WTC11 (cell line): ENCODE measurements around the gene SLC4A9. TPM values are rescaled to one million over a fixed set of nuclear protein-coding genes. Genes with fewer than 3 reads are reported as not detected.
A peak's percentile ranks its signal among the peaks of the same experiment; 100 is the strongest.

Experiments
- ATF2 ChIP-seq: sonication (generic); formaldehyde crosslinking; IDR thresholded peaks from 2 replicates; pipeline ENCODE4 v1.8.1; 2022; ENCODE audit warnings: low read depth, missing genetic modification reagents, borderline replicate concordance
- CDX4 ChIP-seq: fragments of 250-450 bp; sonication (Bioruptor Pico); IDR thresholded peaks from 2 replicates; pipeline ENCODE4 v1.9.0; 2021; ENCODE audit warnings: moderate library complexity, mild to moderate bottlenecking, inconsistent platforms, borderline replicate concordance
- E2F4 ChIP-seq: sonication (generic); formaldehyde crosslinking; IDR thresholded peaks from 2 replicates; pipeline ENCODE4 v1.8.1; 2022; ENCODE audit warnings: low read depth, mild to moderate bottlenecking, moderate library complexity, missing genetic modification reagents, borderline replicate concordance
- ERG ChIP-seq: fragments of 250-450 bp; sonication (Bioruptor Pico); IDR thresholded peaks from 2 replicates; pipeline ENCODE4 v1.8.0; 2021; ENCODE audit warnings: mild to moderate bottlenecking
- FOXK1 ChIP-seq: sonication (generic); formaldehyde crosslinking; IDR thresholded peaks from 2 replicates; pipeline ENCODE4 v1.8.0; 2022; ENCODE audit warnings: mild to moderate bottlenecking, moderate library complexity, missing genetic modification reagents
- FOXP4 ChIP-seq: sonication (generic); formaldehyde crosslinking; IDR thresholded peaks from 2 replicates; pipeline ENCODE4 v1.8.0; 2022; ENCODE audit warnings: mild to moderate bottlenecking, missing genetic modification reagents
- GABPB1 ChIP-seq: sonication (generic); formaldehyde crosslinking; IDR thresholded peaks from 2 replicates; pipeline ENCODE4 v1.8.1; 2023; ENCODE audit warnings: mild to moderate bottlenecking, missing genetic modification reagents
- GRHL2 ChIP-seq: fragments of 250-450 bp; sonication (Bioruptor Pico); IDR thresholded peaks from 2 replicates; pipeline ENCODE4 v1.8.0; 2022; ENCODE audit warnings: mild to moderate bottlenecking, moderate library complexity; ENCODE audit not compliant: insufficient replicate concordance, severe bottlenecking
- HMGXB4 ChIP-seq: sonication (generic); formaldehyde crosslinking; IDR thresholded peaks from 2 replicates; pipeline ENCODE4 v1.8.1; 2023; ENCODE audit warnings: mild to moderate bottlenecking, moderate library complexity, missing genetic modification reagents
- IRF2 ChIP-seq: sonication (generic); formaldehyde crosslinking; IDR thresholded peaks from 2 replicates; pipeline ENCODE4 v1.8.0; 2022; ENCODE audit warnings: low read depth, missing genetic modification reagents, borderline replicate concordance
- JAZF1 ChIP-seq: fragments of 250-450 bp; sonication (Bioruptor Pico); IDR thresholded peaks from 2 replicates; pipeline ENCODE4 v1.9.0; 2021; ENCODE audit warnings: moderate library complexity, mild to moderate bottlenecking, inconsistent platforms
- JUN ChIP-seq: sonication (generic); formaldehyde crosslinking; IDR thresholded peaks from 2 replicates; pipeline ENCODE4 v1.8.0; 2023; ENCODE audit warnings: mild to moderate bottlenecking, missing genetic modification reagents
- KAT7 ChIP-seq: sonication (generic); formaldehyde crosslinking; IDR thresholded peaks from 2 replicates; pipeline ENCODE4 v1.8.1; 2023; ENCODE audit warnings: missing genetic modification reagents, mild to moderate bottlenecking, borderline replicate concordance
- MYBL2 ChIP-seq: sonication (generic); formaldehyde crosslinking; IDR thresholded peaks from 2 replicates; pipeline ENCODE4 v1.8.1; 2023; ENCODE audit warnings: mild to moderate bottlenecking, moderate library complexity, missing genetic modification reagents
- NFYB ChIP-seq: sonication (generic); formaldehyde crosslinking; conservative IDR thresholded peaks from 2 replicates; pipeline ENCODE4 v1.8.0; 2022; ENCODE audit warnings: low read depth, missing genetic modification reagents
- PRDM15 ChIP-seq: sonication (generic); formaldehyde crosslinking; IDR thresholded peaks from 2 replicates; pipeline ENCODE4 v1.8.0; 2022; ENCODE audit warnings: missing genetic modification reagents
- RELA ChIP-seq: sonication (generic); formaldehyde crosslinking; IDR thresholded peaks from 2 replicates; pipeline ENCODE4 v1.8.1; 2022; ENCODE audit warnings: missing genetic modification reagents, mild to moderate bottlenecking, borderline replicate concordance
- RORB ChIP-seq: fragments of 250-450 bp; sonication (Bioruptor Pico); IDR thresholded peaks from 2 replicates; pipeline ENCODE4 v1.9.0; 2021; ENCODE audit warnings: mild to moderate bottlenecking
- SMAD3 ChIP-seq: sonication (generic); formaldehyde crosslinking; IDR thresholded peaks from 2 replicates; pipeline ENCODE4 v1.8.0; 2022; ENCODE audit warnings: missing genetic modification reagents, mild to moderate bottlenecking, borderline replicate concordance
- TEAD4 ChIP-seq: sonication (generic); formaldehyde crosslinking; IDR thresholded peaks from 2 replicates; pipeline ENCODE4 v1.8.0; 2022; ENCODE audit warnings: mild to moderate bottlenecking, missing genetic modification reagents
- ZBTB21 ChIP-seq: sonication (generic); formaldehyde crosslinking; IDR thresholded peaks from 2 replicates; pipeline ENCODE4 v1.8.1; 2023; ENCODE audit warnings: mild to moderate bottlenecking, missing genetic modification reagents, borderline replicate concordance
- ZNF121 ChIP-seq: sonication (generic); formaldehyde crosslinking; IDR thresholded peaks from 2 replicates; pipeline ENCODE4 v1.8.0; 2023; ENCODE audit warnings: missing genetic modification reagents
- ZNF219 ChIP-seq: sonication (generic); formaldehyde crosslinking; IDR thresholded peaks from 2 replicates; pipeline ENCODE4 v1.8.0; 2023; ENCODE audit warnings: missing genetic modification reagents, mild to moderate bottlenecking, borderline replicate concordance
- ZNF423 ChIP-seq: fragments of 250-450 bp; sonication (Bioruptor Pico); IDR thresholded peaks from 2 replicates; pipeline ENCODE4 v2.1.2; 2022; ENCODE audit warnings: mild to moderate bottlenecking, moderate library complexity
- ZNF512 ChIP-seq: sonication (generic); formaldehyde crosslinking; IDR thresholded peaks from 2 replicates; pipeline ENCODE4 v1.8.1; 2022; ENCODE audit warnings: missing genetic modification reagents, borderline replicate concordance
- total RNA-seq: library from RNA; stranded (reverse); gene quantifications from 3 replicates; pipeline ENCODE4 v1.2.3, GENCODE V29; 2021

The SLC4A9 gene
- total RNA-seq, 1 experiment from 2014 or later: 0.37 TPM

- TF ChIP-seq FOXP4 (CRISPR knock-in tag) (peak; percentile 98), JUN (CRISPR knock-in tag) (peak; percentile 96), ZNF423 (CRISPR knock-in tag) (no peak), HMGXB4 (CRISPR knock-in tag) (no peak), E2F4 (CRISPR knock-in tag) (peak; percentile 84), MYBL2 (CRISPR knock-in tag) (peak; percentile 94), CDX4 (no peak), PRDM15 (CRISPR knock-in tag) (peak; percentile 79), TEAD4 (peak; percentile 94), JAZF1 (CRISPR knock-in tag) (no peak), ZNF121 (peak; percentile 90), FOXK1 (peak; percentile 95), KAT7 (CRISPR knock-in tag) (peak; percentile 74; the same call in 1 of the 2 replicates), RELA (CRISPR knock-in tag) (peak; percentile 85; the same call in 1 of the 2 replicates), ERG (no peak), RORB (no peak), NFYB (CRISPR knock-in tag) (no peak; the same call in 1 of the 2 replicates), ZNF219 (CRISPR knock-in tag) (peak; percentile 96; the same call in 1 of the 2 replicates), GABPB1 (peak; percentile 45; the same call in 1 of the 2 replicates), ZBTB21 (CRISPR knock-in tag) (peak; percentile 84; the same call in 1 of the 2 replicates), ZNF512 (CRISPR knock-in tag) (0 out of 2 replicates have a peak, but pooled peaks have one; percentile 58), ATF2 (peak; percentile 68; the same call in 1 of the 2 replicates), SMAD3 (CRISPR knock-in tag) (peak; percentile 76; the same call in 1 of the 2 replicates), IRF2 (CRISPR knock-in tag) (peak; percentile 61; the same call in 1 of the 2 replicates), GRHL2 (CRISPR knock-in tag) (no peak)
Measured at GRCh38 chr5:140400730-140401361, 40.9 kb downstream of the SLC4A9 start (continued).
